Stimulated activated effector memory CD8-positive, alpha-beta T cell treated with anti-CD3 and anti-CD28 coated beads, Interleukin-12 subunit alpha, Interleukin-12 subunit beta, amount 100 ng/mL, for 72 hours (primary cell): Measurements from ENCODE around the gene WDR91.

Experiments
- ATAC-seq: fragments of 150-1000 bp; cut with Tn5 transposase; 2 replicates; pipeline ENCODE4 v1.10.0; 2021
- DNase-seq, 2 donors: peaks; one replicate each; pipeline ENCODE4 v3.0.0; 2021 to 2022; ENCODE audit warnings: low spot score in 2 of 2
- H3K27ac Mint-ChIP-seq: one replicate; pipeline ENCODE4 v1.8.0; 2022; ENCODE audit warnings: mild to moderate bottlenecking, mixed read lengths
- H3K36me3 Mint-ChIP-seq: one replicate; pipeline ENCODE4 v1.8.0; 2022; ENCODE audit warnings: mild to moderate bottlenecking, mixed read lengths
- H3K4me1 Mint-ChIP-seq: one replicate; pipeline ENCODE4 v1.8.0; 2022; ENCODE audit warnings: mixed read lengths
- H3K4me3 Mint-ChIP-seq: one replicate; pipeline ENCODE4 v1.8.0; 2022; ENCODE audit warnings: mild to moderate bottlenecking, mixed read lengths
- H3K9me3 Mint-ChIP-seq: one replicate; pipeline ENCODE4 v1.8.0; 2022; ENCODE audit warnings: mixed read lengths

WDR91 gene

GRCh38 chr7:135158141-135158655 lies 53.1 kb downstream of the WDR91 start:
- Mint-ChIP-seq H3K9me3 (peaks cover 28% of the 10 kb centered on the region), H3K27ac (peak overlapping the region; percentile 94), H3K4me1 (peaks cover 81% of the 10 kb centered on the region), H3K36me3 (peaks cover 35% of the 10 kb centered on the region), H3K4me3 (no peak overlapping the region)
- DNase-seq (no peak), ATAC-seq (no peak)

GRCh38 chr7:135156290-135156689 lies 55.0 kb downstream of the WDR91 start:
- Mint-ChIP-seq H3K9me3 (peaks cover 26% of the 10 kb centered on the region), H3K36me3 (peaks cover 42% of the 10 kb centered on the region), H3K4me1 (peaks cover 81% of the 10 kb centered on the region), H3K4me3 (no peak overlapping the region), H3K27ac (no peak overlapping the region)
- ATAC-seq (no peak), DNase-seq (no peak)

- peaks cover 23% of the 10 kb centered on the region for H3K9me3 Mint-ChIP-seq
- ATAC-seq (no peak), DNase-seq (no peak)
- H3K36me3 Mint-ChIP-seq = peaks cover 39% of the 10 kb centered on the region
- H3K4me3 Mint-ChIP-seq = no peak overlapping the region
- peaks cover 81% of the 10 kb centered on the region for H3K4me1 Mint-ChIP-seq
- no peak overlapping the region for H3K27ac Mint-ChIP-seq
Measured at GRCh38 chr7:135154734-135155133, 56.6 kb downstream of the WDR91 start.

GRCh38 chr7:135152442-135152841 lies 58.9 kb downstream of the WDR91 start:
- Mint-ChIP-seq H3K4me3 (no peak overlapping the region), H3K9me3 (peaks cover 23% of the 10 kb centered on the region)

GRCh38 chr7:135151533-135151932 lies 59.8 kb downstream of the WDR91 start:
- H3K27ac Mint-ChIP-seq = peak overlapping the region; percentile 69
- H3K4me3 Mint-ChIP-seq = peak overlapping the region; percentile 74

More at GRCh38 chr7:135152442-135152841, 58.9 kb downstream of the WDR91 start:
- ATAC-seq (no peak), DNase-seq (no peak)
- H3K4me1 Mint-ChIP-seq = peaks cover 72% of the 10 kb centered on the region
- H3K27ac Mint-ChIP-seq = no peak overlapping the region
- H3K36me3 Mint-ChIP-seq = peaks cover 39% of the 10 kb centered on the region

GRCh38 chr7:135151132-135151531 lies 60.2 kb downstream of the WDR91 start:
- ATAC-seq (no peak), DNase-seq (no peak)
- Mint-ChIP-seq H3K36me3 (peaks cover 29% of the 10 kb centered on the region), H3K4me3 (peak overlapping the region; percentile 74), H3K9me3 (peaks cover 12% of the 10 kb centered on the region), H3K4me1 (peaks cover 73% of the 10 kb centered on the region), H3K27ac (peak overlapping the region; percentile 69)

More at GRCh38 chr7:135151533-135151932, 59.8 kb downstream of the WDR91 start:
- H3K36me3 Mint-ChIP-seq = peaks cover 33% of the 10 kb centered on the region
- H3K4me1 Mint-ChIP-seq = peaks cover 73% of the 10 kb centered on the region
- ATAC-seq (no peak), DNase-seq (no peak)
- H3K9me3 Mint-ChIP-seq = peaks cover 16% of the 10 kb centered on the region

- peaks cover 9% of the 10 kb centered on the region for H3K9me3 Mint-ChIP-seq
- H3K36me3 Mint-ChIP-seq = peaks cover 28% of the 10 kb centered on the region
- H3K27ac Mint-ChIP-seq = peak overlapping the region; percentile 90
- ATAC-seq (no peak), DNase-seq (no peak)
- peaks cover 77% of the 10 kb centered on the region for H3K4me1 Mint-ChIP-seq
- H3K4me3 Mint-ChIP-seq = peak overlapping the region; percentile 74
Measured at GRCh38 chr7:135150072-135150782, 61.1 kb downstream of the WDR91 start.

- Mint-ChIP-seq H3K9me3 (no peaks in the 10 kb centered on the region), H3K4me1 (peaks cover 70% of the 10 kb centered on the region), H3K27ac (peak within 1 kb of the TSS; percentile 90), H3K4me3 (peak within 1 kb of the TSS; percentile 74), H3K36me3 (peaks cover 21% of the 10 kb centered on the region)
- ATAC-seq (peak; percentile 93), DNase-seq (peak; percentile 35 to 78)
Measured at GRCh38 chr7:135147899-135148721, 63.2 kb downstream of the WDR91 start, which contains the start of gene TMEM140. Gene TMEM140, plus strand, starts transcription at chr7:135148072. Its CDS starts 16,370 bp downstream, at chr7:135164442.

GRCh38 chr7:135147341-135147898 lies 63.9 kb downstream of the WDR91 start:
- Mint-ChIP-seq H3K4me3 (peak overlapping the region; percentile 74), H3K27ac (peak overlapping the region; percentile 90), H3K9me3 (no peaks in the 10 kb centered on the region), H3K36me3 (peaks cover 14% of the 10 kb centered on the region), H3K4me1 (peaks cover 63% of the 10 kb centered on the region)
- no peak for DNase-seq
- peak; percentile 8 for ATAC-seq

GRCh38 chr7:135143885-135144668 lies 67.2 kb downstream of the WDR91 start:
- H3K4me3 Mint-ChIP-seq = no peak overlapping the region
- peaks cover 4% of the 10 kb centered on the region for H3K36me3 Mint-ChIP-seq
- H3K27ac Mint-ChIP-seq = no peak overlapping the region
- ATAC-seq = no peak
- H3K4me1 Mint-ChIP-seq = peaks cover 36% of the 10 kb centered on the region
- peaks cover 3% of the 10 kb centered on the region for H3K9me3 Mint-ChIP-seq
- DNase-seq = no peak
